Fibroblast of pulmonary artery (primary cell): ENCODE measurements around the gene S100A13.

ENCODE experiments used
- DNase-seq: peaks from one replicate; pipeline ENCODE4 v3.0.0-alpha.2; 2010; ENCODE audit warnings: low read depth
- H3K4me3 ChIP-seq: replicated peaks from 2 replicates; pipeline ENCODE4 v1.5.1; 2011; ENCODE audit warnings: low read depth, mild to moderate bottlenecking, control low read depth, low read length, moderate library complexity
- CTCF ChIP-seq: IDR thresholded peaks from 2 replicates; pipeline ENCODE4 v1.5.1; 2011; ENCODE audit warnings: mild to moderate bottlenecking, control low read depth, low read length, inconsistent platforms; ENCODE audit errors: missing control alignments

Gene S100A13

GRCh38 chr1:153655333-153655732, 28.0 kb upstream of the S100A13 start:
- no peak for DNase-seq
- TF ChIP-seq CTCF: no peak
- H3K4me3 ChIP-seq: no peak overlapping the region

- no peak for TF ChIP-seq CTCF
- peak; percentile 53 for DNase-seq
- no peak overlapping the region for H3K4me3 ChIP-seq
Observed at GRCh38 chr1:153652805-153653500, 25.6 kb upstream of the S100A13 start.

GRCh38 chr1:153651771-153652170, 24.5 kb upstream of the S100A13 start:
- TF ChIP-seq CTCF: no peak
- DNase-seq: no peak
- no peak overlapping the region for H3K4me3 ChIP-seq

GRCh38 chr1:153649863-153650235, 22.5 kb upstream of the S100A13 start:
- no peak for DNase-seq
- no peak overlapping the region for H3K4me3 ChIP-seq
- TF ChIP-seq CTCF: no peak

- no peak for TF ChIP-seq CTCF
- no peak for DNase-seq
- no peak overlapping the region for H3K4me3 ChIP-seq
Observed at GRCh38 chr1:153649137-153649862, 22.0 kb upstream of the S100A13 start.

- no peak for DNase-seq
- no peak overlapping the region for H3K4me3 ChIP-seq
- no peak for TF ChIP-seq CTCF
Observed at GRCh38 chr1:153648000-153648643, 20.8 kb upstream of the S100A13 start.
